ENCODE measurements around the gene MAPRE3. TPM values are rescaled to one million over a fixed set of nuclear protein-coding genes. Genes with fewer than 3 reads are reported as not detected.

Gene MAPRE3
- total and polyA plus RNA-seq, 2 donors (not counting 3 experiments of a cell fraction or from before 2014, with no cell fraction given), result 4.4 to 6.1 TPM

- H3K36me3 ChIP-seq (ENCODE audit: control insufficient read depth in 2 of 2, extremely low read depth in 1 of 2, insufficient read depth in 2 of 2, low read length in 2 of 2), result no peaks in the 10 kb centered on the region
- H4K20me1 ChIP-seq (replicated peaks; ENCODE audit: control insufficient read depth, extremely low read depth, insufficient read depth, low read length), result no peaks in the 10 kb centered on the region
- TF ChIP-seq EZH2 (IDR thresholded peaks at IDR 0.05; ENCODE audit: borderline replicate concordance, low read depth, low read length, severe bottlenecking) (no peak), GATA2 (IDR thresholded peaks at IDR 0.05; ENCODE audit: insufficient read depth, insufficient read length, low read depth, low read length) (no peak)
- H3K9me1 ChIP-seq (replicated peaks; ENCODE audit: control insufficient read depth, extremely low read depth, insufficient read depth, low read length), result no peaks in the 10 kb centered on the region
- peaks cover 6% of the 10 kb centered on the region for H3K4me1 ChIP-seq (ENCODE audit: control insufficient read depth, extremely low read depth, insufficient read depth, low read length)
- H3K79me2 ChIP-seq (ENCODE audit: control insufficient read depth, insufficient read depth, low read length), result no peaks in the 10 kb centered on the region
- ChIA-PET CTCF (interaction anchor here (0.6 to 2.2 kb wide), 6 partner anchors 9 to 162 kb away, joined by 3 to 9 read pairs (median 3); no protein-coding TSS in a partner anchor), POLR2A (no interaction called here)
- H2AFZ ChIP-seq (ENCODE audit: low read depth, low read length), result no peak overlapping the region
- no peak overlapping the region for H3K4me3 ChIP-seq (replicated peaks in 1 of 3; ENCODE audit: insufficient read depth in 1 of 3, low read depth in 1 of 3, low read length in 3 of 3)
- no peak for FAIRE-seq
- H3K9ac ChIP-seq (replicated peaks; ENCODE audit: extremely low read depth, insufficient read depth, low read length), result no peak overlapping the region
- dilution Hi-C loops (cut with MboI; ENCODE audit: extremely low pct_ligation_motif_present, low sequenced_read_pairs) (no loop called here), intact Hi-C loops (cut with micrococcal nuclease) (no loop called here)
- H3K27me3 ChIP-seq (ENCODE audit: control insufficient read depth in 2 of 2, insufficient read depth in 2 of 2, low read length in 2 of 2), result no peaks in the 10 kb centered on the region
- no peak overlapping the region for H3K4me2 ChIP-seq (ENCODE audit: insufficient read depth, low read length)
- H3K9me3 ChIP-seq (replicated peaks; ENCODE audit: control insufficient read depth, insufficient read depth, low read length), result no peaks in the 10 kb centered on the region
- DNase-seq (ENCODE audit: low read depth, low spot score), result peak; percentile 61
- no TSS peak for BruUV-seq (replicated peaks)
- H3K27ac ChIP-seq (ENCODE audit: insufficient read depth, low read depth, low read length), result no peak overlapping the region
These were observed 37.3 kb downstream of the MAPRE3 start for GRCh38 chr2:27007416-27008374.

DNA sequence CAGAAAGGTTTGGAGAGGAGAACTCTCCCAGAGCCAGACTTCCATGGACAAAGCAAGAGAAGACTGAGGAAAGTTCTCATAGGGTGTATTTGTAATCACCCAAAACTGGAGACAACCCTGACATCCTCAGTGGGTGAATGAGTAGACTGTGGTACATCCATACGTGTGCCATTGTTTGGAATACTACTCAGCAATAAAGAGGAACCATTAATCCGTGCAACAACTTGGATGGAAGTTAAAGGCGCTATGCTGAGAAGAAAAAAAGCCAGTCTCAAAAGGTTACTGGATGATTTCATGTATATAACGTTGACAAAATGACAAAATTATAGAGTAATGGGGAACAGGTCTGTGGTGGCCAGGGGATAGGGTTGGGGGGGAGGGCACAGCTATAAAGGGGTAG, 38.2 kb downstream of the MAPRE3 start:
- no TSS peak for BruUV-seq (replicated peaks)
- Histone ChIP-seq H4K20me1 (replicated peaks; ENCODE audit: control insufficient read depth, extremely low read depth, insufficient read depth, low read length) (no peaks in the 10 kb centered on the region), H3K4me1 (ENCODE audit: control insufficient read depth, extremely low read depth, insufficient read depth, low read length) (peaks cover 5% of the 10 kb centered on the region), H3K4me2 (ENCODE audit: insufficient read depth, low read length) (no peak overlapping the region), H3K4me3 (replicated peaks in 1 of 3; ENCODE audit: insufficient read depth in 1 of 3, low read depth in 1 of 3, low read length in 3 of 3) (no peak overlapping the region), H3K9ac (replicated peaks; ENCODE audit: extremely low read depth, insufficient read depth, low read length) (no peak overlapping the region), H3K9me1 (replicated peaks; ENCODE audit: control insufficient read depth, extremely low read depth, insufficient read depth, low read length) (no peaks in the 10 kb centered on the region), H2AFZ (ENCODE audit: low read depth, low read length) (no peak overlapping the region), H3K27me3 (ENCODE audit: control insufficient read depth in 2 of 2, insufficient read depth in 2 of 2, low read length in 2 of 2) (no peaks in the 10 kb centered on the region), H3K36me3 (ENCODE audit: control insufficient read depth in 2 of 2, extremely low read depth in 1 of 2, insufficient read depth in 2 of 2, low read length in 2 of 2) (no peaks in the 10 kb centered on the region), H3K79me2 (ENCODE audit: control insufficient read depth, insufficient read depth, low read length) (no peaks in the 10 kb centered on the region), H3K27ac (ENCODE audit: insufficient read depth, low read depth, low read length) (no peak overlapping the region), H3K9me3 (replicated peaks; ENCODE audit: control insufficient read depth, insufficient read depth, low read length) (no peaks in the 10 kb centered on the region)
- dilution Hi-C loops (cut with MboI; ENCODE audit: extremely low pct_ligation_motif_present, low sequenced_read_pairs) (no loop called here), intact Hi-C loops (cut with micrococcal nuclease) (no loop called here)
- FAIRE-seq, result no peak
- ChIA-PET CTCF (interaction anchor here (1.1 to 1.2 kb wide), 4 partner anchors 40 to 163 kb away, joined by 3 read pairs; no protein-coding TSS in a partner anchor), POLR2A (no interaction called here)
- no peak for DNase-seq (ENCODE audit: low read depth, low spot score)
- TF ChIP-seq EZH2 (IDR thresholded peaks at IDR 0.05; ENCODE audit: borderline replicate concordance, low read depth, low read length, severe bottlenecking) (no peak), POLR2A (IDR thresholded peaks at IDR 0.05; ENCODE audit: low read depth, low read length) (no peak), JUN (IDR thresholded peaks at IDR 0.05; ENCODE audit: borderline replicate concordance, insufficient read depth, insufficient read length, low read depth) (no peak), MYC (IDR thresholded peaks at IDR 0.05; ENCODE audit: low read depth, low read length) (no peak), POLR2AphosphoS5 (IDR thresholded peaks at IDR 0.05; ENCODE audit: insufficient read depth, low read depth, low read length) (no peak), GATA2 (IDR thresholded peaks at IDR 0.05; ENCODE audit: insufficient read depth, insufficient read length, low read depth, low read length) (no peak)
- TF ChIP-seq, protein P1, sequence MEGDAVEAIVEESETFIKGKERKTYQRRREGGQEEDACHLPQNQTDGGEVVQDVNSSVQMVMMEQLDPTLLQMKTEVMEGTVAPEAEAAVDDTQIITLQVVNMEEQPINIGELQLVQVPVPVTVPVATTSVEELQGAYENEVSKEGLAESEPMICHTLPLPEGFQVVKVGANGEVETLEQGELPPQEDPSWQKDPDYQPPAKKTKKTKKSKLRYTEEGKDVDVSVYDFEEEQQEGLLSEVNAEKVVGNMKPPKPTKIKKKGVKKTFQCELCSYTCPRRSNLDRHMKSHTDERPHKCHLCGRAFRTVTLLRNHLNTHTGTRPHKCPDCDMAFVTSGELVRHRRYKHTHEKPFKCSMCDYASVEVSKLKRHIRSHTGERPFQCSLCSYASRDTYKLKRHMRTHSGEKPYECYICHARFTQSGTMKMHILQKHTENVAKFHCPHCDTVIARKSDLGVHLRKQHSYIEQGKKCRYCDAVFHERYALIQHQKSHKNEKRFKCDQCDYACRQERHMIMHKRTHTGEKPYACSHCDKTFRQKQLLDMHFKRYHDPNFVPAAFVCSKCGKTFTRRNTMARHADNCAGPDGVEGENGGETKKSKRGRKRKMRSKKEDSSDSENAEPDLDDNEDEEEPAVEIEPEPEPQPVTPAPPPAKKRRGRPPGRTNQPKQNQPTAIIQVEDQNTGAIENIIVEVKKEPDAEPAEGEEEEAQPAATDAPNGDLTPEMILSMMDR (IDR thresholded peaks at IDR 0.05; ENCODE audit: extremely low read depth in 1 of 2, insufficient read depth in 1 of 2, low read depth in 1 of 2, low read length in 2 of 2), result no peak
- TF ChIP-seq, protein P2, sequence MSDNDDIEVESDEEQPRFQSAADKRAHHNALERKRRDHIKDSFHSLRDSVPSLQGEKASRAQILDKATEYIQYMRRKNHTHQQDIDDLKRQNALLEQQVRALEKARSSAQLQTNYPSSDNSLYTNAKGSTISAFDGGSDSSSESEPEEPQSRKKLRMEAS (IDR thresholded peaks at IDR 0.05; ENCODE audit: insufficient read depth, insufficient read length), result no peak

Data from endothelial cell of umbilical vein (primary cell).